Heart left ventricle (tissue), 13 donors: ENCODE measurements around the gene ELOVL5.
"Not testable (repeated sequence)": the region's sequence is repeated elsewhere in the genome, so short reads cannot be mapped to it uniquely, and the experiment has no call there.

ENCODE experiments used
- POLR2A ChIP-seq, 2 donors: fragments of 450-650 bp; IDR thresholded peaks; one replicate each; pipeline ENCODE4 v1.6.1; 2017; ENCODE audit warnings: antibody characterized with exemption in 2 of 2, mild to moderate bottlenecking in 2 of 2, moderate library complexity in 2 of 2
- TF ChIP-seq, protein P1 (sequence below), 12 donors: fragments of 200-600 bp; sonication (generic) in 4 of 12; IDR thresholded peaks; one replicate each; pipeline versions ENCODE4 v1.5.0 to v1.8.0; 2018 to 2022; ENCODE audit warnings: antibody characterized with exemption in 12 of 12, mild to moderate bottlenecking in 5 of 12
- donor health status: ischemic (EF 13 %, LVEDD 7.1; RV severe dilation, severe dysfunction).
- donor health status: DM: no; HTN: yes; CAD: no.
- donor health status: DM: no; HTN: no; CAD: no.
- donor health status: ischemic (EF 25% LVEDD 6.9; RV normal size, moderate dysfunction).
- donor health status: ischemic (EF 25% LVEDD 5.7; RV mildly dilated, moderate dysfunction).
- donor health status: ischemic (EF 35%, LVEDD 5.7; RV mildly dilated, moderate dysfunction).
- donor health status: nonischemic (EF 11% LVEDD 7.7; RV severe dilation, severe dysfunction).
- donor health status: DM: yes; HTN: yes; CAD: no.
- donor health status: PGD.
- donor health status: ischemic (EF 29% LVEDD 5.4; RV normal size, mild dysfunction).
- donor health status: nonischemic (EF 23%, LVEDD 6.1; RV moderate dilation, normal function).

GRCh38 chr6:53317299-53317698 is 31.5 kb downstream of the ELOVL5 start:
- TF ChIP-seq, protein P1, sequence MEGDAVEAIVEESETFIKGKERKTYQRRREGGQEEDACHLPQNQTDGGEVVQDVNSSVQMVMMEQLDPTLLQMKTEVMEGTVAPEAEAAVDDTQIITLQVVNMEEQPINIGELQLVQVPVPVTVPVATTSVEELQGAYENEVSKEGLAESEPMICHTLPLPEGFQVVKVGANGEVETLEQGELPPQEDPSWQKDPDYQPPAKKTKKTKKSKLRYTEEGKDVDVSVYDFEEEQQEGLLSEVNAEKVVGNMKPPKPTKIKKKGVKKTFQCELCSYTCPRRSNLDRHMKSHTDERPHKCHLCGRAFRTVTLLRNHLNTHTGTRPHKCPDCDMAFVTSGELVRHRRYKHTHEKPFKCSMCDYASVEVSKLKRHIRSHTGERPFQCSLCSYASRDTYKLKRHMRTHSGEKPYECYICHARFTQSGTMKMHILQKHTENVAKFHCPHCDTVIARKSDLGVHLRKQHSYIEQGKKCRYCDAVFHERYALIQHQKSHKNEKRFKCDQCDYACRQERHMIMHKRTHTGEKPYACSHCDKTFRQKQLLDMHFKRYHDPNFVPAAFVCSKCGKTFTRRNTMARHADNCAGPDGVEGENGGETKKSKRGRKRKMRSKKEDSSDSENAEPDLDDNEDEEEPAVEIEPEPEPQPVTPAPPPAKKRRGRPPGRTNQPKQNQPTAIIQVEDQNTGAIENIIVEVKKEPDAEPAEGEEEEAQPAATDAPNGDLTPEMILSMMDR (IDR thresholded peaks at IDR 0.05): not testable (repeated sequence)
- TF ChIP-seq POLR2A (IDR thresholded peaks at IDR 0.05): not testable (repeated sequence)
